WTC11 (cell line): ENCODE measurements around the gene FEM1B. TPM values are rescaled to one million over a fixed set of nuclear protein-coding genes. Genes with fewer than 3 reads are reported as not detected.

Experiments used
- ARID4B ChIP-seq: sonication (generic); formaldehyde crosslinking; IDR thresholded peaks from 2 replicates; pipeline ENCODE4 v1.8.0; 2023; ENCODE audit warnings: missing genetic modification reagents, mild to moderate bottlenecking, borderline replicate concordance
- ATF2 ChIP-seq: sonication (generic); formaldehyde crosslinking; IDR thresholded peaks from 2 replicates; pipeline ENCODE4 v1.8.1; 2022; ENCODE audit warnings: low read depth, missing genetic modification reagents, borderline replicate concordance
- ELF4 ChIP-seq: sonication (generic); formaldehyde crosslinking; IDR thresholded peaks from 2 replicates; pipeline ENCODE4 v1.8.1; 2022; ENCODE audit warnings: low read depth, mild to moderate bottlenecking, moderate library complexity, missing genetic modification reagents
- EMX1 ChIP-seq: fragments of 250-450 bp; sonication (Bioruptor Pico); IDR thresholded peaks from 2 replicates; pipeline ENCODE4 v1.8.0; 2021; ENCODE audit warnings: mild to moderate bottlenecking
- FOXP1 ChIP-seq: sonication (generic); formaldehyde crosslinking; IDR thresholded peaks from 2 replicates; pipeline ENCODE4 v1.8.0; 2022; ENCODE audit warnings: missing genetic modification reagents, mild to moderate bottlenecking, moderate library complexity, borderline replicate concordance
- IRF2 ChIP-seq: sonication (generic); formaldehyde crosslinking; IDR thresholded peaks from 2 replicates; pipeline ENCODE4 v1.8.0; 2022; ENCODE audit warnings: low read depth, missing genetic modification reagents, borderline replicate concordance
- JAZF1 ChIP-seq: fragments of 250-450 bp; sonication (Bioruptor Pico); IDR thresholded peaks from 2 replicates; pipeline ENCODE4 v1.9.0; 2021; ENCODE audit warnings: moderate library complexity, mild to moderate bottlenecking, inconsistent platforms
- JUN ChIP-seq: sonication (generic); formaldehyde crosslinking; IDR thresholded peaks from 2 replicates; pipeline ENCODE4 v1.8.0; 2023; ENCODE audit warnings: mild to moderate bottlenecking, missing genetic modification reagents
- KAT7 ChIP-seq: sonication (generic); formaldehyde crosslinking; IDR thresholded peaks from 2 replicates; pipeline ENCODE4 v1.8.1; 2023; ENCODE audit warnings: missing genetic modification reagents, mild to moderate bottlenecking, borderline replicate concordance
- MYBL2 ChIP-seq: sonication (generic); formaldehyde crosslinking; IDR thresholded peaks from 2 replicates; pipeline ENCODE4 v1.8.1; 2023; ENCODE audit warnings: mild to moderate bottlenecking, moderate library complexity, missing genetic modification reagents
- NR3C1 ChIP-seq: sonication (generic); formaldehyde crosslinking; conservative IDR thresholded peaks from 2 replicates; pipeline ENCODE4 v1.8.1; 2023; ENCODE audit warnings: low read depth, mild to moderate bottlenecking, missing genetic modification reagents
- PRDM15 ChIP-seq: sonication (generic); formaldehyde crosslinking; IDR thresholded peaks from 2 replicates; pipeline ENCODE4 v1.8.0; 2022; ENCODE audit warnings: missing genetic modification reagents
- TEAD1 ChIP-seq: sonication (generic); formaldehyde crosslinking; IDR thresholded peaks from 2 replicates; pipeline ENCODE4 v1.8.0; 2022; ENCODE audit warnings: mild to moderate bottlenecking, missing genetic modification reagents
- TEAD4 ChIP-seq: sonication (generic); formaldehyde crosslinking; IDR thresholded peaks from 2 replicates; pipeline ENCODE4 v1.8.0; 2022; ENCODE audit warnings: mild to moderate bottlenecking, missing genetic modification reagents
- ZNF232 ChIP-seq: sonication (generic); formaldehyde crosslinking; IDR thresholded peaks from 2 replicates; pipeline ENCODE4 v1.8.0; 2022; ENCODE audit warnings: mild to moderate bottlenecking, missing genetic modification reagents
- ZNF263 ChIP-seq: sonication (generic); formaldehyde crosslinking; IDR thresholded peaks from 2 replicates; pipeline ENCODE4 v1.8.1; 2022; ENCODE audit warnings: low read depth, mild to moderate bottlenecking, moderate library complexity, missing genetic modification reagents
- ZNF532 ChIP-seq: fragments of 250-450 bp; sonication (Bioruptor Pico); IDR thresholded peaks from 2 replicates; pipeline ENCODE4 v1.9.0; 2021; ENCODE audit warnings: mild to moderate bottlenecking, borderline replicate concordance
- total RNA-seq: library from RNA; stranded (reverse); gene quantifications from 3 replicates; pipeline ENCODE4 v1.2.3, GENCODE V29; 2021
- TF ChIP-seq, protein P1 (sequence below): sonication (generic); formaldehyde crosslinking; IDR thresholded peaks from 2 replicates; pipeline ENCODE4 v1.8.1; 2023; ENCODE audit warnings: mild to moderate bottlenecking, missing genetic modification reagents, borderline replicate concordance
- TF ChIP-seq, protein P2 (sequence below): sonication (generic); formaldehyde crosslinking; IDR thresholded peaks from 2 replicates; pipeline ENCODE4 v1.8.1; 2023; ENCODE audit warnings: mild to moderate bottlenecking, missing genetic modification reagents, moderate library complexity

FEM1B gene
- total RNA-seq, 1 experiment from 2014 or later: 64.8 TPM

DNA sequence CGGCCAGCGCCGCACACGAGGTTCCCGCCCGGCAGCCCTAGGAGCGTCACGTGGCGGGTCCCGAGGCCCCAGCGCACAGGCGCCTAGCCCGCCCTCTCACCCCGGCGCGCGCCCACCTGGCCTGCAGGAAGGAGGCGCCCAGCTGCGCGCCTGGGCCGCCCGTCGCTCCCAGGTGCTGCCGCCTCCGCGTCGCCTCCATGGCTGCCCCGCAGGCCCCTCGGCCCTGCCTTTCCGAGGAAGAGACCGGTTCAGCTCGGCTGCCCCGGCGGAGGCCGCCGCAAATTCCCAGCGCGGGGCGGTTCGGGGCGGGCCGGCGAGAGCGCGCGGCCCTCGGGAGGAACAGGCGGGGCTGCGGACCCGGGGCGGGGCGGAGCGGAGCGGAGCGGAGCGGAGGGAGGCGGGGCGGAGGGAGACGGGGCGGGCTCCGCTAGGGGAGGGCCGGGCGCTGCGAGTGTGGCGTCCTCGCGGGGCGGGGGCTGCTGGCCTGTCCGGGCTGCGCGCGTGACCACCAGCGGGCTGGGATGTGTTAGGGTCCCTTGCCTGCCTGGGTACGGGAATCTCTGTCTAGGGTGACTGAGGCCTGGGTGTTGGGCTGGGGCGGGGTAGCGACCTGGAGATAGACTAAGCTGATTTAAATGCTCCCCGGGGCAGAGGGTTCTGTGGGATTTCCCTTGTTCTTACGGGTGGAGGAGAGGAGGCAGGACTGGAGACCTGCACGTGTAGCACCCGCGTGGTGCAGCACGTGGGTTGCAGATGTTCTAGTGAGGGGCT is 48.0 kb upstream of the FEM1B start, which contains the start of gene CLN6 (continued):
- TF ChIP-seq, protein P1, sequence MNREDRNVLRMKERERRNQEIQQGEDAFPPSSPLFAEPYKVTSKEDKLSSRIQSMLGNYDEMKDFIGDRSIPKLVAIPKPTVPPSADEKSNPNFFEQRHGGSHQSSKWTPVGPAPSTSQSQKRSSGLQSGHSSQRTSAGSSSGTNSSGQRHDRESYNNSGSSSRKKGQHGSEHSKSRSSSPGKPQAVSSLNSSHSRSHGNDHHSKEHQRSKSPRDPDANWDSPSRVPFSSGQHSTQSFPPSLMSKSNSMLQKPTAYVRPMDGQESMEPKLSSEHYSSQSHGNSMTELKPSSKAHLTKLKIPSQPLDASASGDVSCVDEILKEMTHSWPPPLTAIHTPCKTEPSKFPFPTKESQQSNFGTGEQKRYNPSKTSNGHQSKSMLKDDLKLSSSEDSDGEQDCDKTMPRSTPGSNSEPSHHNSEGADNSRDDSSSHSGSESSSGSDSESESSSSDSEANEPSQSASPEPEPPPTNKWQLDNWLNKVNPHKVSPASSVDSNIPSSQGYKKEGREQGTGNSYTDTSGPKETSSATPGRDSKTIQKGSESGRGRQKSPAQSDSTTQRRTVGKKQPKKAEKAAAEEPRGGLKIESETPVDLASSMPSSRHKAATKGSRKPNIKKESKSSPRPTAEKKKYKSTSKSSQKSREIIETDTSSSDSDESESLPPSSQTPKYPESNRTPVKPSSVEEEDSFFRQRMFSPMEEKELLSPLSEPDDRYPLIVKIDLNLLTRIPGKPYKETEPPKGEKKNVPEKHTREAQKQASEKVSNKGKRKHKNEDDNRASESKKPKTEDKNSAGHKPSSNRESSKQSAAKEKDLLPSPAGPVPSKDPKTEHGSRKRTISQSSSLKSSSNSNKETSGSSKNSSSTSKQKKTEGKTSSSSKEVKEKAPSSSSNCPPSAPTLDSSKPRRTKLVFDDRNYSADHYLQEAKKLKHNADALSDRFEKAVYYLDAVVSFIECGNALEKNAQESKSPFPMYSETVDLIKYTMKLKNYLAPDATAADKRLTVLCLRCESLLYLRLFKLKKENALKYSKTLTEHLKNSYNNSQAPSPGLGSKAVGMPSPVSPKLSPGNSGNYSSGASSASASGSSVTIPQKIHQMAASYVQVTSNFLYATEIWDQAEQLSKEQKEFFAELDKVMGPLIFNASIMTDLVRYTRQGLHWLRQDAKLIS: 0 out of 2 replicates have a peak, but pooled peaks have one; percentile 39
- TF ChIP-seq PRDM15 (no peak), ARID4B (CRISPR knock-in tag) (peak; percentile 6; the same call in 1 of the 2 replicates), ZNF263 (CRISPR knock-in tag) (0 out of 2 replicates have a peak, but pooled peaks have one; percentile 36), ATF2 (CRISPR knock-in tag) (no peak), ZNF532 (CRISPR knock-in tag) (no peak), JAZF1 (CRISPR knock-in tag) (no peak), IRF2 (CRISPR knock-in tag) (no peak), ELF4 (0 out of 2 replicates have a peak, but pooled peaks have one; percentile 50), JUN (CRISPR knock-in tag) (0 out of 2 replicates have a peak, but pooled peaks have one; percentile 44), FOXP1 (CRISPR knock-in tag) (peak; percentile 94), EMX1 (CRISPR knock-in tag) (no peak), ZNF232 (CRISPR knock-in tag) (peak; percentile 62; the same call in 1 of the 2 replicates), KAT7 (no peak), TEAD1 (CRISPR knock-in tag) (peak; percentile 93), MYBL2 (CRISPR knock-in tag) (0 out of 2 replicates have a peak, but pooled peaks have one; percentile 35), NR3C1 (CRISPR knock-in tag) (no peak), TEAD4 (CRISPR knock-in tag) (no peak)
- TF ChIP-seq, protein P2, sequence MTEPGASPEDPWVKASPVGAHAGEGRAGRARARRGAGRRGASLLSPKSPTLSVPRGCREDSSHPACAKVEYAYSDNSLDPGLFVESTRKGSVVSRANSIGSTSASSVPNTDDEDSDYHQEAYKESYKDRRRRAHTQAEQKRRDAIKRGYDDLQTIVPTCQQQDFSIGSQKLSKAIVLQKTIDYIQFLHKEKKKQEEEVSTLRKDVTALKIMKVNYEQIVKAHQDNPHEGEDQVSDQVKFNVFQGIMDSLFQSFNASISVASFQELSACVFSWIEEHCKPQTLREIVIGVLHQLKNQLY: no peak
